H1 (cell line): ENCODE results near the gene GRK3. TPM values are rescaled to one million over a fixed set of nuclear protein-coding genes. Genes with fewer than 3 reads are reported as not detected.

Experiments
- CTCF ChIA-PET: fragments of 300-600 bp; sonication (Branson Sonifier 250); formaldehyde crosslinking; loops from one replicate; lab custom pipeline; 2021; ENCODE audit not compliant: partially characterized antibody; lab: Charles Lee
- POLR2A ChIA-PET: fragments of 300-600 bp; sonication (Branson Sonifier 250); formaldehyde crosslinking; loops from one replicate; lab custom pipeline; 2021; ENCODE audit warnings: inconsistent platforms; ENCODE audit not compliant: partially characterized antibody; lab: Charles Lee
- DNase-seq, 2 experiments: peaks; one replicate each; pipeline versions ENCODE4 v3.0.0 to v3.0.0-alpha.2; 2010 to 2022; ENCODE audit warnings: low spot score in 2 of 2, low read depth in 1 of 2, mixed read lengths in 1 of 2
- FAIRE-seq: peaks from 2 replicates; lab custom pipeline; 2011; peaks lifted over from hg19 to GRCh38; lab: Jason Lieb, UNC
- H2AFZ ChIP-seq: 2 replicates; pipeline ENCODE4 v1.8.1; 2012; ENCODE audit warnings: low read length, inconsistent platforms
- H2AK5ac ChIP-seq: 2 replicates; pipeline ENCODE4 v1.6.1; 2013; ENCODE audit warnings: low read depth, low read length
- H2BK120ac ChIP-seq: replicated peaks from 2 replicates; pipeline ENCODE3; 2013; ENCODE audit warnings: low read depth, low read length, inconsistent platforms
- H2BK12ac ChIP-seq: 2 replicates; pipeline ENCODE4 v1.6.1; 2013; ENCODE audit warnings: low read depth, low read length
- H2BK15ac ChIP-seq: 2 replicates; pipeline ENCODE4 v1.6.1; 2013; ENCODE audit warnings: low read length
- H2BK20ac ChIP-seq: 2 replicates; pipeline ENCODE4 v1.6.1; 2013; ENCODE audit warnings: low read length
- H2BK5ac ChIP-seq: 2 replicates; pipeline ENCODE4 v1.6.1; 2013; ENCODE audit warnings: low read depth, low read length
- H3K14ac ChIP-seq: 2 replicates; pipeline ENCODE4 v1.6.1; 2013; ENCODE audit warnings: inconsistent platforms; ENCODE audit not compliant: insufficient read length
- H3K18ac ChIP-seq: 2 replicates; pipeline ENCODE4 v1.6.1; 2013; ENCODE audit warnings: low read length; ENCODE audit errors: extremely low read depth
- H3K23ac ChIP-seq: 2 replicates; pipeline ENCODE4 v1.6.1; 2013; ENCODE audit warnings: inconsistent platforms; ENCODE audit not compliant: insufficient read length
- H3K23me2 ChIP-seq: 2 replicates; pipeline ENCODE4 v1.6.1; 2013; ENCODE audit warnings: low read depth, low read length
- H3K27ac ChIP-seq: 2 replicates; pipeline ENCODE4 v1.6.1; 2011; ENCODE audit warnings: low read depth, low read length, inconsistent platforms
- H3K27me3 ChIP-seq, 4 experiments: replicated peaks in 1 of 4; 1 replicate in 1 of 4; 2 replicates in 3 of 4; pipeline versions ENCODE4 v1.6.1 to v1.8.1; 2011 to 2013; ENCODE audit warnings: low read length in 3 of 4, mild to moderate bottlenecking in 3 of 4, inconsistent platforms in 2 of 4, mixed read lengths in 2 of 4, moderate library complexity in 1 of 4; ENCODE audit not compliant: control insufficient read depth in 3 of 4, insufficient read depth in 3 of 4; ENCODE audit errors: extremely low read depth in 1 of 4
- H3K36me3 ChIP-seq, 4 experiments: 2 replicates each; pipeline versions ENCODE4 v1.6.1 to v1.8.1; 2011 to 2013; ENCODE audit warnings: mild to moderate bottlenecking in 4 of 4, low read length in 3 of 4, moderate library complexity in 2 of 4, control low read depth in 1 of 4, inconsistent platforms in 1 of 4; ENCODE audit not compliant: insufficient read depth in 4 of 4, control insufficient read depth in 2 of 4
- H3K4ac ChIP-seq: replicated peaks from 2 replicates; pipeline ENCODE3; 2013; ENCODE audit warnings: low read length, low read depth, mixed read lengths, inconsistent platforms; ENCODE audit not compliant: insufficient read length
- H3K4me1 ChIP-seq, 4 experiments: replicated peaks in 1 of 4; 1 replicate in 1 of 4; 2 replicates in 3 of 4; pipeline versions ENCODE4 v1.6.1 to v1.8.1; 2011 to 2013; ENCODE audit warnings: low read length in 3 of 4, inconsistent platforms in 2 of 4, mixed read lengths in 1 of 4; ENCODE audit not compliant: insufficient read depth in 4 of 4, control insufficient read depth in 3 of 4
- H3K4me2 ChIP-seq, 2 experiments: 2 replicates each; pipeline versions ENCODE4 v1.6.1 to v1.8.1; 2011 to 2013; ENCODE audit warnings: low read depth in 2 of 2, low read length in 2 of 2, control low read depth in 1 of 2, inconsistent platforms in 1 of 2, mild to moderate bottlenecking in 1 of 2; ENCODE audit not compliant: insufficient read depth in 1 of 2
- H3K4me3 ChIP-seq, 4 experiments: fragments of 200-600, 300-600 bp in 1 of 4; sonication (generic), shearing (Covaris generic), sonication (Bioruptor Twin) in 1 of 4; 2 replicates each; pipeline versions ENCODE4 v1.5.1 to v1.8.1; 2011 to 2016; ENCODE audit warnings: low read length in 4 of 4, low read depth in 3 of 4, control low read depth in 2 of 4, inconsistent platforms in 2 of 4, mild to moderate bottlenecking in 2 of 4, mixed read lengths in 1 of 4, moderate library complexity in 1 of 4; ENCODE audit not compliant: insufficient read depth in 2 of 4; ENCODE audit errors: extremely low read depth in 1 of 4
- H3K56ac ChIP-seq: replicated peaks from 2 replicates; pipeline ENCODE3; 2013; ENCODE audit warnings: low read depth, mild to moderate bottlenecking, mixed read lengths, low read length, inconsistent platforms; ENCODE audit not compliant: insufficient read length
- H3K79me1 ChIP-seq: 2 replicates; pipeline ENCODE4 v1.6.1; 2013; ENCODE audit warnings: low read depth, low read length, control low read depth
- H3K79me2 ChIP-seq, 2 experiments: 2 replicates each; pipeline versions ENCODE4 v1.6.1 to v1.8.1; 2012 to 2013; ENCODE audit warnings: low read length in 2 of 2, mild to moderate bottlenecking in 2 of 2, inconsistent platforms in 1 of 2; ENCODE audit not compliant: insufficient read depth in 2 of 2, control insufficient read depth in 1 of 2
- H3K9ac ChIP-seq, 4 experiments: replicated peaks in 1 of 4; 1 replicate in 1 of 4; 2 replicates in 3 of 4; pipeline versions ENCODE4 v1.6.1 to v1.8.1; 2011 to 2013; ENCODE audit warnings: low read depth in 3 of 4, low read length in 3 of 4, control low read depth in 2 of 4, mild to moderate bottlenecking in 2 of 4, moderate library complexity in 2 of 4, inconsistent platforms in 1 of 4; ENCODE audit errors: extremely low read depth in 1 of 4
- H3K9me3 ChIP-seq, 2 experiments: 2 replicates each; pipeline versions ENCODE4 v1.6.1 to v1.8.1; 2012 to 2013; ENCODE audit warnings: mild to moderate bottlenecking in 2 of 2, moderate library complexity in 2 of 2, control low read depth in 1 of 2, inconsistent platforms in 1 of 2, low read depth in 1 of 2, low read length in 1 of 2, mixed read lengths in 1 of 2; ENCODE audit not compliant: insufficient read depth in 2 of 2
- H4K20me1 ChIP-seq, 2 experiments: replicated peaks in 1 of 2; 2 replicates each; pipeline versions ENCODE3 to v1.8.1; 2011 to 2013; ENCODE audit warnings: inconsistent platforms in 2 of 2, low read length in 2 of 2, mild to moderate bottlenecking in 1 of 2; ENCODE audit not compliant: insufficient read depth in 2 of 2, control insufficient read depth in 1 of 2
- H4K5ac ChIP-seq: 2 replicates; pipeline ENCODE4 v1.6.1; 2013; ENCODE audit warnings: low read length, low read depth, mixed read lengths, inconsistent platforms; ENCODE audit not compliant: insufficient read length
- H4K8ac ChIP-seq: 2 replicates; pipeline ENCODE4 v1.8.0; 2013; ENCODE audit warnings: mild to moderate bottlenecking, moderate library complexity, low read length, inconsistent platforms; ENCODE audit not compliant: insufficient read depth; ENCODE audit errors: extremely low read depth
- H4K91ac ChIP-seq: replicated peaks from 2 replicates; pipeline ENCODE3; 2013; ENCODE audit warnings: low read length, mixed read lengths, inconsistent platforms; ENCODE audit not compliant: insufficient read length
- E2F6 ChIP-seq: IDR thresholded peaks from 2 replicates; pipeline ENCODE4 v1.6.1; 2012; ENCODE audit warnings: inconsistent platforms
- SIRT6 ChIP-seq: IDR thresholded peaks from one replicate; pipeline ENCODE4 v1.7.1; 2012; ENCODE audit warnings: low read length, inconsistent platforms
- WGBS, 2 experiments: shearing (Covaris generic) in 1 of 2; methylation state at CpG; one replicate each; pipeline versions ENCODE4 v1.1.6 to v1.1.7; 2013 to 2015; ENCODE audit warnings: low lambda C conversion rate in 2 of 2, mixed read lengths in 2 of 2, inconsistent platforms in 1 of 2, low coverage in 1 of 2, missing lambda C conversion rate in 1 of 2; ENCODE audit not compliant: insufficient replicate concordance in 2 of 2, insufficient coverage in 1 of 2, insufficient read length in 1 of 2; ENCODE audit errors: extremely low coverage in 1 of 2, missing lambda C conversion rate in 1 of 2; 5-methylcytosine and 5-hydroxymethylcytosine counted together
- polyA plus RNA-seq, 7 experiments: library from polyadenylated mRNA; depleted of rRNA in 3 of 7; stranded (reverse) in 5 of 7; unstranded in 2 of 7; fragments of >200 nt in 5 of 7; fragments of 200-250 nt in 2 of 7; gene quantifications; 1 replicate in 5 of 7; 2 replicates in 1 of 7; 4 replicates in 1 of 7; pipeline versions ENCODE4 v1.2.1 to v1.2.3, GENCODE V29; 2011 to 2013; ENCODE audit warnings: missing spikeins in 2 of 7, mixed read lengths in 2 of 7
- total RNA-seq: library from RNA; stranded (reverse); fragmentation: NEBNext Ultra II Directional; extraction: Animal tissue kit (Norgen Biotek cat#: 25700); gene quantifications from 2 replicates; pipeline ENCODE4 v1.2.1, GENCODE V29; 2021

GRK3 gene
- total and polyA plus RNA-seq, 2 of the 8 experiments (the other 6 are each of a cell fraction or from before 2014, with no cell fraction given) = 7.5 to 35.3 TPM

GRCh38 chr22:25692397-25693267 lies 128.2 kb downstream of the GRK3 start:
- H2AK5ac ChIP-seq = no peak overlapping the region
- H4K8ac ChIP-seq = no peak overlapping the region
- H3K27ac ChIP-seq = no peak overlapping the region
- POLR2A ChIA-PET = no interaction called here
- WGBS, 2 experiments = 89% methylated on average over 15 of the region's 15 CpGs; no CpG with 5 or more reads in 1 of the 2 experiments
- H3K79me2 ChIP-seq = no peaks in the 10 kb centered on the region
- no peak overlapping the region for H3K4ac ChIP-seq
- H3K36me3 ChIP-seq = peaks cover 0 to 5% (median 5%) of the 10 kb centered on the region in 4 experiments; a peak in 4 of 8 replicates
- no peaks in the 10 kb centered on the region for H3K79me1 ChIP-seq
- H2BK12ac ChIP-seq = no peak overlapping the region
- H2BK120ac ChIP-seq = no peak overlapping the region
- no peak overlapping the region for H3K14ac ChIP-seq
- no peak overlapping the region for H2BK5ac ChIP-seq
- H2AFZ ChIP-seq = no peak overlapping the region
- no peak for FAIRE-seq
- DNase-seq = no peak
- H4K20me1 ChIP-seq = no peaks in the 10 kb centered on the region
- H3K4me3 ChIP-seq = no peak overlapping the region
- H3K56ac ChIP-seq = no peak overlapping the region
- TF ChIP-seq E2F6 (no peak), SIRT6 (no peak)
- no peak overlapping the region for H4K91ac ChIP-seq
- H3K18ac ChIP-seq = no peak overlapping the region
- H3K23me2 ChIP-seq = no peaks in the 10 kb centered on the region
- H3K23ac ChIP-seq = no peak overlapping the region
- no peak overlapping the region for H4K5ac ChIP-seq
- no peaks in the 10 kb centered on the region for H3K27me3 ChIP-seq
- H2BK15ac ChIP-seq = no peak overlapping the region
- no peak overlapping the region for H3K4me2 ChIP-seq
- no peaks in the 10 kb centered on the region for H3K9me3 ChIP-seq
- H3K4me1 ChIP-seq = peaks cover 0 to 4% (median 0%) of the 10 kb centered on the region in 4 experiments; a peak in 2 of 7 replicates
- H3K9ac ChIP-seq = no peak overlapping the region
- no peak overlapping the region for H2BK20ac ChIP-seq
- CTCF ChIA-PET = no interaction called here
